ENCODE data around the gene OSTC.

- TF ChIP-seq CTCF (IDR thresholded peaks at IDR 0.05) (no peak), POLR2A (IDR thresholded peaks at IDR 0.05) (no peak)
Observed at GRCh38 chr4:108601532-108601931, 48.9 kb upstream of the OSTC start.
